Umbilical cord (tissue), 2 donors: ENCODE measurements around the gene ENTPD2. TPM values are rescaled to one million over a fixed set of nuclear protein-coding genes. Genes with fewer than 3 reads are reported as not detected.
"Not testable (repeated sequence)": the region's sequence is repeated elsewhere in the genome, so short reads cannot be mapped to it uniquely, and the experiment has no call there.

Source experiments
- DNase-seq: peaks from one replicate; pipeline ENCODE4 v3.0.0-alpha.2; 2015; ENCODE audit warnings: low spot score
- total RNA-seq: library from RNA; depleted of rRNA; stranded (reverse); fragments of >200 nt; gene quantifications from one replicate; pipeline ENCODE4 v1.2.3, GENCODE V29; 2014; ENCODE audit warnings: low replicate concordance; ENCODE audit not compliant: insufficient read depth

Gene ENTPD2
- total RNA-seq, 1 donor from 2014 or later: not detected

- DNase-seq: no peak
Observed at GRCh38 chr9:137048655-137049543, 5.0 kb downstream of the ENTPD2 start.

GRCh38 chr9:137046088-137046787 lies 7.6 kb downstream of the ENTPD2 start, which contains the start of gene NPDC1:
Gene NPDC1 (minus strand): TSS chr9:137046177. CDS start chr9:137045989, 188 bp downstream.
- peak; percentile 76 for DNase-seq

GRCh38 chr9:137045294-137046087 lies 8.4 kb downstream of the ENTPD2 start:
- no peak for DNase-seq

GRCh38 chr9:137044502-137045177 lies 9.2 kb downstream of the ENTPD2 start:
- DNase-seq: no peak

GRCh38 chr9:137044037-137044436 lies 9.8 kb downstream of the ENTPD2 start:
- DNase-seq: no peak

GRCh38 chr9:137042751-137043727 lies 10.8 kb downstream of the ENTPD2 start:
- no peak for DNase-seq

GRCh38 chr9:137041124-137041523 lies 12.7 kb downstream of the ENTPD2 start:
- DNase-seq: no peak

- DNase-seq: no peak
Observed at GRCh38 chr9:137040568-137040967, 13.3 kb downstream of the ENTPD2 start.

- DNase-seq: no peak
Observed at GRCh38 chr9:137039611-137040366, 14.1 kb downstream of the ENTPD2 start.

- no peak for DNase-seq
Observed at GRCh38 chr9:137038916-137039315, 14.9 kb downstream of the ENTPD2 start.

- no peak for DNase-seq
Observed at GRCh38 chr9:137037483-137037882, 16.4 kb downstream of the ENTPD2 start.

GRCh38 chr9:137037035-137037434 lies 16.8 kb downstream of the ENTPD2 start:
- no peak for DNase-seq

- no peak for DNase-seq
Observed at GRCh38 chr9:137035937-137036336, 17.9 kb downstream of the ENTPD2 start.

- DNase-seq: no peak
Observed at GRCh38 chr9:137035507-137035834, 18.4 kb downstream of the ENTPD2 start.

- peak; percentile 85 for DNase-seq
Observed at GRCh38 chr9:137034709-137035506, 19.0 kb downstream of the ENTPD2 start.

- DNase-seq: no peak
Observed at GRCh38 chr9:137034039-137034708, 19.7 kb downstream of the ENTPD2 start.

- DNase-seq: not testable (repeated sequence)
Observed at GRCh38 chr9:137033481-137033880, 20.4 kb downstream of the ENTPD2 start.

GRCh38 chr9:137032858-137033257 lies 21.0 kb downstream of the ENTPD2 start:
- DNase-seq: no peak
